NCI-H1105 (cell line): ENCODE data around the gene PRSS50.
A peak's percentile ranks its signal among the peaks of the same experiment; 100 is the strongest.

Source experiments
- DNase-seq: peaks from one replicate; lab custom pipeline; 2025; lab: John Stamatoyannopoulos, UW

Gene PRSS50

GRCh38 chr3:46669191-46669999 is 48.3 kb downstream of the PRSS50 start:
- no peak for DNase-seq

GRCh38 chr3:46668591-46668990 is 49.1 kb downstream of the PRSS50 start:
- no peak for DNase-seq

DNA sequence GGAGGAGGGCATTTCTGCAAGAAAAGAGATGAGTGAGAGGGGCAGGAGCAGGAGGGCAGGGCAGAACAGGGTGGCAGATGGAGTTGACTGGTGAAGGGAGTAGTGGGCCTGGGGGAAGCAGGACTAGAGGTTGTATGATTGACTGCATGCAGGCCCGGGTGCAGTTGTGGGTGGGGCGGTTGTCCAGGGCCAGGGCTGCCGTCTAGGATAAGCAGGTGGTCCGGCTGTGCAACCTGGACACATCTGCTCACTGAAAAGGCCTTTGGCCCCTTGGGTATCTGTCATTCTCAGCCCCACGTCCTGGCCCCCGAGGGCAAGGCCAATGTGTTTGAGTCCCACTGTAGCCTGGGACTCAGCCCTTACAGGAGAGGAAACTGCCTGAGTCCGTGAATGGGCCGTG is 49.6 kb downstream of the PRSS50 start:
- DNase-seq: no peak

GRCh38 chr3:46667657-46668056 is 50.0 kb downstream of the PRSS50 start:
- DNase-seq: no peak

DNA sequence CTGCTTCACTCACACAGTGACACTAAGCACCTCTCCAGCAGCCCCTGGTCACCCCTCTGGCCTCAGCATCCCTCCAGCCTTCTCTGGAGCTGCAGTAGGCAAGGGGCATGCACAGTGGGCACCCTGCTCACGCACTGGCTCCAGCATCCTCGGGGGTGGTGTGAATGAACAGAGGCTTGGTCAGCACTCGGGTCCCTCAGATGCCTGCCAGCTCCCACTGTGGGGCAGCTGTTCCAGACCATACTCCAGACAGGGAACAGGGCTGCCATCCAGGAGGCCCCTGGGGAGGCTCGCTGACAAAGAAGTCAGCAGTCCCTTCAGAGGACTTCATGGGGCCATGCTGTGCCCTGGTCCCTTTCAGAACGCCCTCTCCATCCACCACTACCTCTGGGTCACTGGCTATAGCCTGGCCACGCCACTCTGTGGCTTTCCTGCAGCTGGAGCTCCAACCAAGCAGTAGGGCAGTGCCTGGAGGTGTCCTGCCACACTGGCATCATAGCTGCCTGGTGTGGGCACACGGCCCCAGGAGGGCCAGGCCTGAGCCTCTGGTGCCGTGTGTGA is 50.5 kb downstream of the PRSS50 start:
- DNase-seq: no peak

GRCh38 chr3:46666453-46666845 is 51.2 kb downstream of the PRSS50 start:
- no peak for DNase-seq

DNA sequence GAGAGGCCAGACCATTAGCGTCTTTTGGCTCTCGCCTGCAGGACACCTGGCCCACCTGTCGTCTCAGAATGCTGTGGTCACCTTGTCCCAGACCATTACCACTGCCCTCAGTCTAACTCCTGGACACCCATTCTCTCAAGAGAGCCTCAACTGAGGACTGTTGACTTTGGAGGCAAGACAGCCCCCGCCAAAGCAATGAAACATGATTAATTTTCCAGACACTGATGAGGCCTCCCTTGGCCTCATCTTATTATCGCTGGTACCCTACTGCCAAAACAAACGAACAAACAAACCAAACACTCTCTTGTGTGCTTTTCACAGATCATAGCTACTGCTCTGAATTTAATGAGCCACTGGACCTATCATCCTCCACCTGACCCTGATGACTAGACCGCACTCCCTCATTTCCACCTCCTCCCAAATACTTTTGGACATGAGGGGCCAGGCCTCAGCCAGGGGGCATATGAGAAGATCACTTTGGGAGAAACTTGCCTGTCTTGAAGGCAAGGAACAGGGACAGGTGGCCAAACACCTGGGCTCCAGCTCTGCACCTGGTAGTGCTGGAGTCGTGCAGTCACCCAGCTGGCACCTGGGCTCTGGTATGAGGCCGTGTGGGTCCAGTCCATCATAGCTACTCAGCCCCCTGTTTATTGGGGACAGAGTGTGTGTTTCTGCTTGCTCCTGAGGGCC is 51.8 kb downstream of the PRSS50 start:
- no peak for DNase-seq

DNA sequence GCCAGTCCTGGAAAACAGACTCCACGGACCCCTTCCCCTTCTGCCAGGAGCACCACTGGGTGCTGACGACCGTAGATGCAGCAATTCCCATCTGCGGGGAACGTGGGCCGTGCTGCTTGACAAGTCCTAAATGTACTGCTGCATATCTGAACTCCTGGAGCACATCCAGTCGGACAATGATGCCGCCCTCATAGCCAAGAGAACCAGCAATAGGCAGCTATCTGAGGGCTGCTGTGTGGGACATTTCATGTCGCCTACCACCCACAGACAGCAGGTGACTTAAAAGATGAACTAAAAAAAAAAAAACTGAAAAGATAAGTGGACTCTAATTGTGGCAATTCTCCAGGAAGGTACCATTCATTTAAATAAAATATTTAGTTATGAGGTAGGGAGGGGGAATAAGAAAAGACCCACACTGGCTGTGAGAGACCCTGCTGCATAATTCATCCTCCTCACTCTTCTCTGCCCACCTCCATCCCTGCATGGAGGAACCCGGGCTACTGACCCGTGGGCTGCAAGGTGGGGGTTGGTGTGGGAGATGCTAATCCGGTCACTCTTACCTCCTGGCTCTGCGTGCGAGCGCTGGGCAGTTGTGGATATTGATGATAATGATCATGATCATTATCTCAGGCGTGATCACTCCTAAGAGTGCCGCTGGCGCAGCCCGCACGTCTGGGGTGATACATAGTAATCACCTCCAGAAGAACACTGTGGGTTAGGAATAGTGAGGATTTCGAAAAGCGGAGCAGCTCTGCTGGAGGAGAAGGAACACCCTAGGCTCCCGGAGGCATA is 52.5 kb downstream of the PRSS50 start:
- DNase-seq: no peak

- DNase-seq: no peak
These were observed 53.3 kb downstream of the PRSS50 start for GRCh38 chr3:46664188-46664970.

- peak; percentile 30 for DNase-seq
These were observed 54.0 kb downstream of the PRSS50 start for GRCh38 chr3:46663591-46664135.

- no peak for DNase-seq
These were observed 54.7 kb downstream of the PRSS50 start for GRCh38 chr3:46662771-46663551.
